Hematopoietic multipotent progenitor cell treated with erythropoietin and hydrocortisone succinate and interleukin-3 and kit ligand, for 6 days (in vitro differentiated cells): ENCODE measurements around the gene ITIH1.

Experiments
- DNase-seq: peaks from one replicate; pipeline ENCODE4 v3.0.0-alpha.2; 2015

ITIH1 gene

GRCh38 chr3:52817860-52818259 is 40.5 kb downstream of the ITIH1 start:
- DNase-seq: no peak

- DNase-seq: no peak
These were observed 42.5 kb downstream of the ITIH1 start for GRCh38 chr3:52819936-52820335.

- peak; percentile 60 for DNase-seq
These were observed 43.3 kb downstream of the ITIH1 start for GRCh38 chr3:52820736-52821135.

- no peak for DNase-seq
These were observed 45.0 kb downstream of the ITIH1 start for GRCh38 chr3:52822363-52822762.

- DNase-seq: no peak
These were observed 46.6 kb downstream of the ITIH1 start for GRCh38 chr3:52824037-52824436.

- DNase-seq: no peak
These were observed 50.0 kb downstream of the ITIH1 start for GRCh38 chr3:52827441-52827840.

GRCh38 chr3:52827866-52828376 is 50.5 kb downstream of the ITIH1 start:
- DNase-seq: no peak

GRCh38 chr3:52829482-52829881 is 52.1 kb downstream of the ITIH1 start:
- no peak for DNase-seq

GRCh38 chr3:52829906-52830463 is 52.6 kb downstream of the ITIH1 start:
- DNase-seq: no peak

- DNase-seq: peak; percentile 40
These were observed 53.3 kb downstream of the ITIH1 start, which contains the start of gene ITIH4 for GRCh38 chr3:52830535-52831258. ITIH4 (minus strand) TSS chr3:52830672; CDS start chr3:52830642, 30 bp downstream.

GRCh38 chr3:52831500-52832301 is 54.3 kb downstream of the ITIH1 start:
- DNase-seq: peak; percentile 34

GRCh38 chr3:52833202-52833601 is 55.8 kb downstream of the ITIH1 start:
- no peak for DNase-seq

GRCh38 chr3:52834871-52835501 is 57.6 kb downstream of the ITIH1 start, which contains the start of gene MUSTN1:
MUSTN1 (minus strand) TSS chr3:52835019; CDS start chr3:52834948, 71 bp downstream.
- DNase-seq: no peak

- no peak for DNase-seq
These were observed 58.5 kb downstream of the ITIH1 start for GRCh38 chr3:52835766-52836470.

GRCh38 chr3:52836471-52836845 is 59.1 kb downstream of the ITIH1 start:
- DNase-seq: no peak

GRCh38 chr3:52836986-52837385 is 59.6 kb downstream of the ITIH1 start:
- DNase-seq: no peak

- DNase-seq: no peak
These were observed 61.3 kb downstream of the ITIH1 start for GRCh38 chr3:52838561-52839267.

- no peak for DNase-seq
These were observed 61.8 kb downstream of the ITIH1 start for GRCh38 chr3:52839268-52839575.

- no peak for DNase-seq
These were observed 62.6 kb downstream of the ITIH1 start for GRCh38 chr3:52839892-52840545.

GRCh38 chr3:52841211-52841980 is 64.0 kb downstream of the ITIH1 start:
- DNase-seq: no peak
